GM18867 (cell line): ENCODE measurements around the gene ATP2A2.

ENCODE experiments used
- ATAC-seq: cut with Tn5 transposase; IDR thresholded peaks from one replicate; pipeline ENCODE4 v1.9.1; 2021; ENCODE audit warnings: mild to moderate bottlenecking, moderate library complexity; ENCODE audit not compliant: unreplicated experiment

Gene ATP2A2

GRCh38 chr12:110289044-110289710, 8.1 kb downstream of the ATP2A2 start:
- ATAC-seq = no peak

DNA sequence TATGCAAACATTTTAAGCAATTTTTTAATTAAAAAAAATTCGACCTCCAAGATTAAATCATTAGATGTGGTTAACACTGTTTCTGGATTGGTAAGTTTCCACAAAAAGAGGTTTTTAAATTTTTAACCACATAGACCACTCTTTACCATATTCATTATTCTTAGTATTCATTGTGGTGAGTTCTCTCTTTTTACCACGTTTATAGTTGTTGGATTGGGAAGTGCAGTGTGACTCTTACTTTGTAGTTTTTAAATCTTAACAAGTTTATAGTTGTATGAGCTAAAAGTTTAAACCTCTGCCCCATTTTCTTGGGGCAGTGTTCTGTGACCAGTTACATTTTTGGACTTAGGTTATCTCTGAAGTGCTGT, 8.6 kb downstream of the ATP2A2 start:
- no peak for ATAC-seq

- no peak for ATAC-seq
These were observed 20.2 kb downstream of the ATP2A2 start for GRCh38 chr12:110301065-110301806.

DNA sequence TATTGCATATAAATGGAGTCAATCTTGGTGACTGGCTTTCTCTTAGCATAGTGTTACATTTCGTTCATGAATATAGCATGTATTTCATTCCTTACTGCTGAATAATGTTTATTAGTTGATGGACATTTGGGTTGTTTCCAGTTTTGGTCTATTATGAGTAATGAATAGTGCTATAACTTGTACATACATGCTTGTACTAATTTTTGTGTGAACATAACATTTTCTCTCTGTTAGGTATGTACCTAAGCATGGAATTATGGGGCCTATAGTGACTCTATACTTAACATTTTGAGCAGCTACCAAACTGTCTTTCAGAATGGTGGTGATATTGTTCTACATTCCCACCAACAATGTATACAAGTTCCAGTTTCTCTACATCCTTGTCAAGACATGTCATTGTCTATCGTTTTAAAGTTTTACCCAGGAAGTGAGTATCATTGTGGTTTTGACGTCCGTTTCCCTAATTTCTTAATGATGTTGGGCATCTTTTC, 23.1 kb downstream of the ATP2A2 start:
- ATAC-seq = no peak

GRCh38 chr12:110307372-110307771, 26.3 kb downstream of the ATP2A2 start:
- no peak for ATAC-seq

GRCh38 chr12:110310763-110311162, 29.7 kb downstream of the ATP2A2 start:
- ATAC-seq = no peak

- ATAC-seq = no peak
These were observed 30.9 kb downstream of the ATP2A2 start for GRCh38 chr12:110311903-110312302.

DNA sequence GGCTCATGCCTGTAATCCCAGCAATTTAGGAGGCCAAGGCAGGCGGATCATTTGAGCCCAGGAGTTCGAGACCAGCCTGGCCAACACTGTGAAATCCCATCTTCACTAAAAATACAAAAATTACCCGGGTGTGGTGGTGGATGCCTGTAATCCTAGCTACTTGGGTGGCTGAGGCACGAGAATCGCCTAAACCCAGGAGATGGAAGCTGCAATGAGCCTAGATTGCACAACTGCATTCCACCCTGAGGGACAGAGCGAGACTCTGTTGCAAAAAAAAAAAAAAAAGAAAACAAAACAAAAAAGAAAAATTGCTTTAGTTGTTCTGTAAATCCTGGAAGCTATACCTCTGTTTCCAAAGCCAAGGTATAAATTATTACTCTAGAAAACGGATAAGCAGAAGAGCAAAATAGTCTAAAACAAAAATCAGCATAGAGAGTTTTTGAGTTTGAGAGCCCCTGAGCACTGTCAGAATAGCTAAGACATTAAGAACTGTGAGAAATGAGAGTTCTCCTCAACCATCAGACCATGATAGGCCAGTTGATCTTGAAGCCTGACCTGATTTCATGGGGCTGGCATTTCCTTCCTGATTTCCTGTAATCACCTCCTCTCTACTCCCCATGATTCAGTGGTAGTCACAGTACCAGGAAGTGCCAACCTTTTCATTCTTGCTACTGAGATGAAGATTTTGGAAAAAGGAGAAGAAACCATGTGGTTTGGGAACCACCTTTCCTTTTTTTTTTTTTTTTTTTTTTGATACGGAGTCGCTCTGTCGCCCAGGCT, 31.7 kb downstream of the ATP2A2 start:
- no peak for ATAC-seq

- no peak for ATAC-seq
These were observed 33.3 kb downstream of the ATP2A2 start for GRCh38 chr12:110314308-110314707.

GRCh38 chr12:110316861-110317260, 35.8 kb downstream of the ATP2A2 start:
- ATAC-seq = no peak

GRCh38 chr12:110317911-110318310, 36.9 kb downstream of the ATP2A2 start:
- ATAC-seq = no peak

- no peak for ATAC-seq
These were observed 39.5 kb downstream of the ATP2A2 start for GRCh38 chr12:110320550-110320949.

- no peak for ATAC-seq
These were observed 48.7 kb downstream of the ATP2A2 start for GRCh38 chr12:110329710-110330109.

GRCh38 chr12:110330124-110330523, 49.1 kb downstream of the ATP2A2 start:
- ATAC-seq = no peak

DNA sequence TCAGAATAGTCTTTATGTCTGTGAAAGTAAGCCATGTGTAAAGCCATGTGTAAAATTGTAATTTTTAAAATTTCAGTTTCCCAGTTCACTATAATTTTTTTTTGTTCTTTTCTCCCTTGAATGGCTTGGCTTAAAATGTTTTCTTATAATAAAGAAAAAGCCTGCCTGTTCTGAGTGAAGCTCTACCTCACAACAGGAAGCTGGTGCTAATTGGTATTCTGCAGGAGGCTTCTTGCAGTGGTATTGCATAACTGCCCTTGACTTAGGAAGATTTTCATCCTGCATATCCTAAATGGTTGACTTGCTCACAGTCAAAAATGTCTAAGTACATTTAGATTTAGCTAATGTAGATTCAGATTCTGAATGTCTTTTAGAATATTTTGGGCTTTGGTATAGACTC, 49.5 kb downstream of the ATP2A2 start:
- ATAC-seq = no peak

DNA sequence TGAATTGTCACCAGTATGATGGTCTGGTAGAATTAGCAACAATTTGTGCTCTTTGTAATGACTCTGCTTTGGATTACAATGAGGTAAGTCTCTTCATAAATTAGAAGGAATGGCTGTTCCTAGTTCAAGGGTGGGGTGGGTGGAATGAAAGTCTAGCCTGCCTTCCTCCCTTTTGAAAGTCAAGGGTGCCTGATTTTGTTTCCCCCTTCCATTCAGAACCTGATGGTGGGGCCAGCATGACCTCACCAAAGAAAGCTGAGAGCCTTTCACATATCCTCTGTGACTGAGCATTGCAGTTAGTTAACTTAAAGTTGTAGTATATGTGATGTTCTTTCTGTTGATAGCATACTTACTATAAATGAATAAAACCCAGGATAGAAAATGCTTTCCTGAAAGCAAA, 52.2 kb downstream of the ATP2A2 start:
- ATAC-seq = no peak

GRCh38 chr12:110335481-110336045, 54.5 kb downstream of the ATP2A2 start:
- no peak for ATAC-seq

- no peak for ATAC-seq
These were observed 57.1 kb downstream of the ATP2A2 start for GRCh38 chr12:110337912-110338710.

DNA sequence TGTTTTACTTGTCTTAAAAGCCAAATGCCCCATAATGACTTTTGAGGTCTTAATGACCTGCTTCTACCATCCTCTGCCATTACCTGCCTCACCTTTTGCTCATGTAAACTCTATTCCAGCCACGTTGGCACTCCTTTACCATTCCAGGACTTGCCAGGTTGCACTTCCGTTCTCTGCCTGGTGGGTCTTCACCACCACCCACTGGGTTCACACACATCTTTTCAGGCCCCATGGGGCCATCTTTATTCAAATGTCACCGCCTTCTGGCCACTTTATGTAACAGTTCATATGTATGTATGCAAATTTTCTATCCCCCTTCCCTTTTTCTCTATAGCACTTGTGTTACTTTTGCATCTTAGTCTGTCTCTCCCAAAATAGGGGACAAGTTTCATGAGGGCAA, 57.7 kb downstream of the ATP2A2 start:
- ATAC-seq = no peak

DNA sequence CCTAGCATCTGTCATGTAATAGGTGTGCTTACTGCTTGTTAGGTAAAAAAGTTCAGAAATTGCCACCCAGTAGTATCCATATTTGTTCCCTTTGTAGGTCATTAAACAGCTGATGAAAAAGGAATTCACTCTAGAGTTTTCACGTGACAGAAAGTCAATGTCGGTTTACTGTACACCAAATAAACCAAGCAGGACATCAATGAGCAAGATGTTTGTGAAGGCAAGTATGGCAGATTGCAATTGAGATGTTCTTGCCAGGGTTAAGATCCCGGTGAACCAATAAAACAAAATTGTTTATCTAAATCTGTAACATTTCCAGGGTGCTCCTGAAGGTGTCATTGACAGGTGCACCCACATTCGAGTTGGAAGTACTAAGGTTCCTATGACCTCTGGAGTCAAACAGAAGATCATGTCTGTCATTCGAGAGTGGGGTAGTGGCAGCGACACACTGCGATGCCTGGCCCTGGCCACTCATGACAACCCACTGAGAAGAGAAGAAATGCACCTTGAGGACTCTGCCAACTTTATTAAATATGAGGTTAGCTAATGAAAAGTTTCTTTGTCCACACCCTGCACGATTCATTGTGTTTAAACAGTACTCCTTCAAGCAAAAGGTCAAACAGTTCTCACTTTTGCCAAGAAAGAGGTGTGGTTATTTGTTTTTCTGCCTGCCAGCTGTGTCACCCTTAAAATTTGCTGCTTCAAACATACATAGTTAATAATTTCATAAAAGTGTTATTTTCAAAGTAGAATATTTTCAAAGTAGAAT, 58.3 kb downstream of the ATP2A2 start:
- no peak for ATAC-seq
